IMR-90 (cell line): ENCODE results near the gene PLOD1. TPM values are rescaled to one million over a fixed set of nuclear protein-coding genes. Genes with fewer than 3 reads are reported as not detected.
"Not testable (repeated sequence)": the region's sequence is repeated elsewhere in the genome, so short reads cannot be mapped to it uniquely, and the experiment has no call there.

Source experiments
- ATAC-seq: fragments of 200-7000 bp; cut with Tn5 transposase; 2 replicates; pipeline ENCODE4 v1.9.1; 2020; ENCODE audit warnings: low read depth, mild to moderate bottlenecking, moderate library complexity
- BruUV-seq: library from RNA; stranded (reverse); fragments of 400-500 nt; replicated peaks from 2 replicates; lab custom pipeline; 2021; lab: Mats Ljungman, UMichigan
- CTCF ChIA-PET: fragments of 300-600 bp; formaldehyde crosslinking; extraction: SDS; loops from one replicate; lab custom pipeline; 2021; ENCODE audit warnings: antibody characterized with exemption; lab: Yijun Ruan, JAX
- POLR2A ChIA-PET: fragments of 300-600 bp; sonication (Branson Sonifier 250); formaldehyde crosslinking; loops from one replicate; lab custom pipeline; 2022; ENCODE audit warnings: antibody characterized with exemption; ENCODE audit not compliant: unreplicated experiment; lab: Charles Lee
- DNase-seq: peaks from one replicate; pipeline ENCODE4 v3.0.0; 2013
- H2AFZ ChIP-seq: replicated peaks from 2 replicates; pipeline ENCODE3; 2013; ENCODE audit warnings: low read length, mild to moderate bottlenecking; ENCODE audit not compliant: poor library complexity
- H2AK5ac ChIP-seq: 2 replicates; pipeline ENCODE4 v1.6.1; 2013; ENCODE audit warnings: low read depth, low read length, inconsistent platforms
- H2AK9ac ChIP-seq: replicated peaks from 2 replicates; pipeline ENCODE3; 2013; ENCODE audit warnings: mild to moderate bottlenecking, low read depth, low read length, moderate library complexity; ENCODE audit not compliant: poor library complexity
- H2BK120ac ChIP-seq: 2 replicates; pipeline ENCODE4 v1.6.1; 2013; ENCODE audit warnings: low read depth, low read length, inconsistent platforms
- H2BK15ac ChIP-seq: 3 replicates; pipeline ENCODE4 v1.6.1; 2013; ENCODE audit warnings: low read depth, low read length, inconsistent platforms
- H2BK20ac ChIP-seq: 2 replicates; pipeline ENCODE4 v1.6.1; 2013; ENCODE audit warnings: low read depth, mild to moderate bottlenecking, inconsistent platforms, low read length, moderate library complexity
- H2BK5ac ChIP-seq: 2 replicates; pipeline ENCODE4 v1.6.1; 2013; ENCODE audit warnings: mild to moderate bottlenecking, low read depth, low read length, inconsistent platforms; ENCODE audit not compliant: poor library complexity, severe bottlenecking
- H3K14ac ChIP-seq: replicated peaks from 2 replicates; pipeline ENCODE4 v1.6.1; 2013; ENCODE audit warnings: low read depth, low read length, inconsistent platforms
- H3K18ac ChIP-seq: 2 replicates; pipeline ENCODE4 v1.6.1; 2013; ENCODE audit warnings: low read depth, low read length, control low read depth
- H3K23ac ChIP-seq: 2 replicates; pipeline ENCODE4 v1.6.1; 2013; ENCODE audit warnings: low read depth, low read length, inconsistent platforms
- H3K27ac ChIP-seq: 2 replicates; pipeline ENCODE4 v1.5.1; 2013; ENCODE audit warnings: mild to moderate bottlenecking, control low read depth, low read length; ENCODE audit not compliant: insufficient read depth
- H3K27me3 ChIP-seq: 2 replicates; pipeline ENCODE4 v1.6.1; 2013; ENCODE audit warnings: low read length; ENCODE audit not compliant: control insufficient read depth, insufficient read depth
- H3K36me3 ChIP-seq: 2 replicates; pipeline ENCODE4 v1.6.1; 2013; ENCODE audit warnings: low read length, mixed read lengths; ENCODE audit not compliant: control insufficient read depth, insufficient read depth
- H3K4ac ChIP-seq: 2 replicates; pipeline ENCODE4 v1.6.1; 2013; ENCODE audit warnings: low read depth, low read length, inconsistent platforms
- H3K4me1 ChIP-seq: 2 replicates; pipeline ENCODE4 v1.6.1; 2013; ENCODE audit warnings: low read length, mixed read lengths; ENCODE audit not compliant: control insufficient read depth, insufficient read depth
- H3K4me2 ChIP-seq: 2 replicates; pipeline ENCODE4 v1.6.1; 2013; ENCODE audit warnings: low read depth, mild to moderate bottlenecking, control low read depth, low read length, moderate library complexity
- H3K4me3 ChIP-seq: 2 replicates; pipeline ENCODE4 v1.5.1; 2013; ENCODE audit warnings: low read depth, mild to moderate bottlenecking, control low read depth, low read length, moderate library complexity; ENCODE audit not compliant: insufficient read depth
- H3K56ac ChIP-seq: 2 replicates; pipeline ENCODE4 v1.6.1; 2013; ENCODE audit warnings: low read length, inconsistent platforms; ENCODE audit not compliant: insufficient read depth; ENCODE audit errors: extremely low read depth
- H3K79me1 ChIP-seq, 2 experiments: 2 replicates each; pipeline ENCODE4 v1.6.1; 2013; ENCODE audit warnings: low read length in 2 of 2, inconsistent platforms in 1 of 2, low read depth in 1 of 2
- H3K9ac ChIP-seq: 2 replicates; pipeline ENCODE4 v1.6.1; 2013; ENCODE audit warnings: low read depth, low read length, control low read depth
- H3K9me1 ChIP-seq: 2 replicates; pipeline ENCODE4 v1.6.1; 2013; ENCODE audit warnings: low read length, inconsistent platforms; ENCODE audit not compliant: insufficient read depth
- H3K9me3 ChIP-seq: 2 replicates; pipeline ENCODE4 v1.6.1; 2013; ENCODE audit warnings: low read length; ENCODE audit not compliant: control insufficient read depth, insufficient read depth
- H4K20me1 ChIP-seq: 2 replicates; pipeline ENCODE4 v1.6.1; 2013; ENCODE audit warnings: low read length, inconsistent platforms; ENCODE audit not compliant: insufficient read depth
- H4K5ac ChIP-seq: 2 replicates; pipeline ENCODE4 v1.6.1; 2013; ENCODE audit warnings: mild to moderate bottlenecking, low read depth, low read length, control low read depth
- H4K8ac ChIP-seq, 2 experiments: 2 replicates each; pipeline ENCODE4 v1.6.1; 2013; ENCODE audit warnings: low read depth in 2 of 2, low read length in 2 of 2, control low read depth in 1 of 2, inconsistent platforms in 1 of 2
- H4K91ac ChIP-seq: 2 replicates; pipeline ENCODE4 v1.6.1; 2013; ENCODE audit warnings: low read depth, low read length, inconsistent platforms; ENCODE audit not compliant: insufficient read depth
- WGBS, 2 experiments: methylation state at CpG; one replicate each; pipeline versions ENCODE4 v1.1.5 to v1.1.7; 2013; ENCODE audit warnings: missing lambda C conversion rate in 2 of 2; ENCODE audit not compliant: insufficient read length in 1 of 2; ENCODE audit errors: extremely low coverage in 2 of 2; 5-methylcytosine and 5-hydroxymethylcytosine counted together
- dilution Hi-C: fragments of 300-500 bp; cut with HindIII; formaldehyde crosslinking; loops from one replicate; pipeline ENCODE4 v1.14.3; 2018; ENCODE audit warnings: low sequenced_read_pairs; ENCODE audit not compliant: unreplicated experiment
- in situ Hi-C: fragments of 300-500 bp; cut with MboI; formaldehyde crosslinking; loops from 3 replicates; pipeline ENCODE4 v1.14.3; 2019; ENCODE audit warnings: low sequenced_read_pairs, inconsistent platforms, mixed read lengths
- intact Hi-C: fragments of 100-400 bp; cut with micrococcal nuclease; formaldehyde crosslinking; loops from 2 replicates; pipeline ENCODE4 v1.10.0; 2022
- polyA plus RNA-seq, 3 experiments: library from polyadenylated mRNA; depleted of rRNA; stranded (reverse); fragments of >200 nt; gene quantifications; 2 replicates each; pipeline ENCODE4 v1.2.3, GENCODE V29; 2012; ENCODE audit warnings: low replicate concordance in 1 of 3
- total RNA-seq: library from RNA; depleted of rRNA; stranded (reverse); fragments of >200 nt; gene quantifications from 2 replicates; pipeline ENCODE4 v1.2.3, GENCODE V29; 2012

The PLOD1 gene
- total and polyA plus RNA-seq, 2 of the 4 experiments (the other 2 are of a cell fraction): 283 to 609 TPM

DNA sequence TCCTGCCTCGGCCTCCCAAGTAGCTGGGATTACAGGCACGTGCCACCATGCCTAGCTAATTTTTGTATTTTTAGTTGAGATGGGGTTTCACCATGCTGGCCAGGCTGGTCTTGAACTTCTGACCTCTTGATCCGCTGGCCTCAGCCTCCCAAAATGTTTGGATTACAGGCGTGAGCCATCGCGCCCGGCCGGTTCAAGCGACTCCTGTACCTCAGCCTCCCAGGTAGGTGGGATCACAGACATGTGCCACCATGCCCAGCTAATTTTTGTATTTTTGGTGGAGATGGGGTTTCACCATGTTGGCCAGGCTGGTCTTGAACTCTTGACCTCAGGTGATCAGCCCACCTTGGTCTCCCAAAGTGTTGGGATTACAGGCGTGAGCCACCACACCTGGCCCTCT is 1.2 kb downstream of the PLOD1 start:
- dilution Hi-C loops: not testable (repeated sequence)

More for the DNA sequence above, 1.2 kb downstream of the PLOD1 start:
- DNase-seq, H2BK20ac ChIP-seq, H2AK9ac ChIP-seq, H3K9ac ChIP-seq, H4K5ac ChIP-seq, H3K4me3 ChIP-seq, H3K56ac ChIP-seq, in situ Hi-C loops, H3K4ac ChIP-seq, H3K14ac ChIP-seq, H2AK5ac ChIP-seq, H2BK15ac ChIP-seq, H3K23ac ChIP-seq, H3K18ac ChIP-seq, H3K9me3 ChIP-seq, H4K91ac ChIP-seq, H2AFZ ChIP-seq, ATAC-seq, CTCF ChIA-PET, H3K27ac ChIP-seq, H2BK5ac ChIP-seq, H4K8ac ChIP-seq, H3K27me3 ChIP-seq, H2BK120ac ChIP-seq: not testable (repeated sequence)
- peaks cover 30% of the 10 kb centered on the region for H4K20me1 ChIP-seq
- peaks cover 21% of the 10 kb centered on the region for H3K36me3 ChIP-seq
- TSS peak; percentile 33 for BruUV-seq
- intact Hi-C loops: loop anchor here (2.0 kb wide), 1 partner anchor 41 kb away; no protein-coding TSS in a partner anchor
- peak overlapping the region; percentile 27; the same call in 1 of the 2 replicates for H3K4me2 ChIP-seq
- H3K4me1 ChIP-seq: peaks cover 24% of the 10 kb centered on the region
- peaks cover 24% of the 10 kb centered on the region for H3K9me1 ChIP-seq
- peaks cover 19 to 61% of the 10 kb centered on the region in 2 experiments for H3K79me1 ChIP-seq
- POLR2A ChIA-PET: interaction anchor here (0.6 kb wide), 1 partner anchor 61 kb away, joined by 3 read pairs; no protein-coding TSS in a partner anchor
- 67% methylated on average over 1 of the region's 10 CpGs; no CpG with 5 or more reads in 1 of the 2 experiments for WGBS, 2 experiments
